ENCODE results near the gene COL9A1. TPM values are rescaled to one million over a fixed set of nuclear protein-coding genes. Genes with fewer than 3 reads are reported as not detected.

The COL9A1 gene
- total RNA-seq, 1 experiment from 2014 or later: 7.8 TPM

GRCh38 chr6:70222439-70222749 is 80.5 kb downstream of the COL9A1 start:
- Histone ChIP-seq H3K79me1 (ENCODE audit: insufficient read depth, low read depth, low read length, poor library complexity, severe bottlenecking) (no peaks in the 10 kb centered on the region), H3K23me2 (ENCODE audit: insufficient read length, low read depth, low read length, poor library complexity, severe bottlenecking) (no peaks in the 10 kb centered on the region), H3K4me1 (ENCODE audit: insufficient read depth, low read length) (no peaks in the 10 kb centered on the region), H4K20me1 (ENCODE audit: control insufficient read depth, insufficient read depth, insufficient read length) (no peaks in the 10 kb centered on the region), H3K27me3 (ENCODE audit: insufficient read depth, low read length) (no peaks in the 10 kb centered on the region), H3K9ac (ENCODE audit: extremely low read depth, insufficient read length, low read length) (no peak overlapping the region), H3K56ac (ENCODE audit: insufficient read length, low read depth, low read length) (no peak overlapping the region), H2BK5ac (ENCODE audit: insufficient read length, low read length) (no peak overlapping the region), H2AK5ac (ENCODE audit: insufficient read length, low read length) (no peak overlapping the region), H3K4me2 (ENCODE audit: insufficient read depth, insufficient read length, low read length) (no peak overlapping the region), H2BK12ac (ENCODE audit: insufficient read length, low read depth, low read length) (no peak overlapping the region), H3K27ac (ENCODE audit: insufficient read length, low read depth, low read length) (no peak overlapping the region), H2BK15ac (ENCODE audit: low read depth, low read length) (no peak overlapping the region), H3K14ac (ENCODE audit: insufficient read depth, low read length) (no peak overlapping the region), H2BK20ac (ENCODE audit: low read depth, low read length, poor library complexity, severe bottlenecking) (no peak overlapping the region), H3K18ac (ENCODE audit: insufficient read length, low read depth, low read length) (no peak overlapping the region), H4K91ac (ENCODE audit: insufficient read length, low read depth, low read length) (no peak overlapping the region), H4K8ac (replicated peaks; ENCODE audit: insufficient read length, low read depth, low read length) (no peak overlapping the region), H2AFZ (ENCODE audit: low read length) (no peak overlapping the region), H3K4ac (ENCODE audit: low read depth, low read length) (no peak overlapping the region), H4K5ac (ENCODE audit: insufficient read length, low read depth, low read length) (no peak overlapping the region), H3T11ph (ENCODE audit: low read length) (no peak overlapping the region), H3K79me2 (ENCODE audit: insufficient read depth, low read length) (no peaks in the 10 kb centered on the region), H3K9me3 (ENCODE audit: control insufficient read depth, low read depth, low read length) (no peaks in the 10 kb centered on the region), H2BK120ac (ENCODE audit: low read depth, low read length, poor library complexity, severe bottlenecking) (no peak overlapping the region), H3K23ac (ENCODE audit: insufficient read length, low read depth, low read length) (no peak overlapping the region)
- no peak for TF ChIP-seq CTCF (conservative IDR thresholded peaks at IDR 0.05)
- WGBS (ENCODE audit: extremely low coverage, insufficient read length, low lambda C conversion rate): no CpG with 5 or more reads among the region's 2 CpGs
- Mint-ChIP-seq H3K9me3 (no peaks in the 10 kb centered on the region), H3K27me3 (ENCODE audit: low read depth) (no peaks in the 10 kb centered on the region), H3K4me3 (no peak overlapping the region), H3K4me1 (no peaks in the 10 kb centered on the region), H3K36me3 (ENCODE audit: insufficient read depth in 1 of 3, low read depth in 3 of 3) (no peaks in the 10 kb centered on the region), H3K27ac (no peak overlapping the region)
- DNase-seq: no peak

Measured in H9 (cell line).